Mucosa of rectum (tissue), 2 donors: ENCODE results near the gene SORCS1.

Source experiments
- H3K27ac ChIP-seq, 2 donors: one replicate each; pipeline ENCODE4 v1.7.0; 2013; ENCODE audit warnings: inconsistent platforms in 2 of 2, low read depth in 2 of 2, low read length in 2 of 2
- H3K27me3 ChIP-seq, 2 donors: one replicate each; pipeline ENCODE4 v1.7.0; 2013; ENCODE audit warnings: low read length in 2 of 2; ENCODE audit not compliant: control insufficient read depth in 2 of 2, insufficient read depth in 2 of 2
- H3K36me3 ChIP-seq, 2 donors: one replicate each; pipeline ENCODE4 v1.7.0; 2013; ENCODE audit warnings: low read length in 2 of 2; ENCODE audit not compliant: control insufficient read depth in 2 of 2, insufficient read depth in 2 of 2
- H3K4me1 ChIP-seq, 2 donors: one replicate each; pipeline ENCODE4 v1.7.0; 2013; ENCODE audit warnings: low read length in 2 of 2, mild to moderate bottlenecking in 1 of 2; ENCODE audit not compliant: control insufficient read depth in 2 of 2, insufficient read depth in 2 of 2
- H3K4me3 ChIP-seq, 2 donors: one replicate each; pipeline ENCODE4 v1.7.0; 2013; ENCODE audit warnings: low read length in 2 of 2
- H3K9ac ChIP-seq, 2 donors: one replicate each; pipeline ENCODE4 v1.7.0; 2013; ENCODE audit warnings: low read length in 2 of 2, low read depth in 1 of 2, mild to moderate bottlenecking in 1 of 2
- H3K9me3 ChIP-seq, 2 donors: one replicate each; pipeline ENCODE4 v1.7.0; 2013; ENCODE audit warnings: low read length in 2 of 2; ENCODE audit not compliant: control insufficient read depth in 2 of 2
- donor health status: healthy.
- donor health status: Normal muscosa, but diverticular disease.

The SORCS1 gene

DNA sequence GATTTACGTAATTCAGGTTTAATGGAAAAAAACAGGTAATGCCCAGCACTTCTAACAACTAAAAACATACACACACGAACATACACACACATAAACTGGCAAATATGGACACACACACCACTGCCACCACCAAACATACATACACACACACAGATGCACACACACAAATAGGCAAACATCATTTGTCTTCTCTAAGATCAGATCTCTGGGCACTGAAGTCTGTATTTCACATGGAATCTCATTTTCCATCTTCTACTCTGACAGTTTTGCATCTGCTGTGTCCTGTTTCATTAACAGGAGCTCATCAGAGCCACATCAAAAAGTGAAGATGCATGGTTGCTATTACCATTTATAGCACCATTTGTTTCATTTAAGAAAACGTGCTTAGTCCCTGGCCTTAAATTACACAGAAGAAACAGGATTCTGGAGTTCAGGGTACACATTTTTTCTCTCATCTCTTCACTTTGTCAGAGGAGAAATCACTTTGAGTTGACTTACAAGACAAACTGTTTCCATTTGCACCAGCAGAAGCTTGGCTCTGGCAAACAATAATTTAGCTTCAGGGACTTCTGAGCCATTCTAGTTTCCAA is 165.3 kb downstream of the SORCS1 start:
- Histone ChIP-seq H3K27ac (no peak overlapping the region), H3K27me3 (no peaks in the 10 kb centered on the region), H3K4me3 (no peak overlapping the region), H3K9ac (no peak overlapping the region), H3K9me3 (no peaks in the 10 kb centered on the region), H3K36me3 (no peaks in the 10 kb centered on the region), H3K4me1 (no peaks in the 10 kb centered on the region)

DNA sequence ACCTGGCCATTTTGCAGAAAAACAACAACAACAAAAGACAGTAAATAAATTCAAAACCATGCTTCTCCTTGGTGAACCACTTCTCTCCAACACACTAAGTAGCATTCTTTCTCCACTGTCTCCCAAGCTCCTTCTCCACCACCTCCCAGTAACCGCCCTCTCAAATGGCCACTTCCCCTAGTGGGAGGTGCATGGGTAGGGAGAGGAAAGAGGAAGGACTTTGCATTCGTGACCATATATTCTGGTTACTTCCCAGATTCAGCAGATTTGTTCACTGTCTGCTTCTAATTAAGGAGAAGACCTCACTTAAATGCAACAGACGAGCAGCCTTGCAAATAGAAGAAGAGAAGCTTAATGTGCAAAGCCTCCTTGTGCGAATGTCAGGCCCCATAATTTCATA is 166.8 kb downstream of the SORCS1 start:
- Histone ChIP-seq H3K4me3 (no peak overlapping the region), H3K27me3 (no peaks in the 10 kb centered on the region), H3K9me3 (no peaks in the 10 kb centered on the region), H3K36me3 (no peaks in the 10 kb centered on the region), H3K27ac (no peak overlapping the region), H3K9ac (no peak overlapping the region), H3K4me1 (no peaks in the 10 kb centered on the region)

DNA sequence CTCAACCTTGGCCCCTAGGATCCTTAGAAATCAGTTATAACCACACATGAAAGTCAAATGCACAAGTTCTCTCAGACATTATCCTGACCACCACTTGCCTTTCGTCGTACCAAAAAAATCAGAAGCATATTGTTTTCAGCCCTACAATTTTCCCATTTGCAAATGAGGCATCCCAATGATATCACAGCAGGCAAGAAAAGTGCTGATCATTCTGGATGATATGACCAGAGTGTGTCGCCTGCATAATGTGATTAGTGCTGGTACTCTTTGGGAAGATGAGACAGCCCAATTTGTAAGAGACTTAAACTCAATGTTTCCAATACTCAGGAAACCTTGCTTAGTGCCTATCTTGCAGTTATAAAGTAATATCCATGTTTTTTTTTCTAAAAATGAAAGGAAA is 168.0 kb downstream of the SORCS1 start:
- Histone ChIP-seq H3K9me3 (no peaks in the 10 kb centered on the region), H3K27me3 (no peaks in the 10 kb centered on the region), H3K27ac (no peak overlapping the region), H3K36me3 (no peaks in the 10 kb centered on the region), H3K4me3 (no peak overlapping the region), H3K9ac (no peak overlapping the region), H3K4me1 (no peaks in the 10 kb centered on the region)

DNA sequence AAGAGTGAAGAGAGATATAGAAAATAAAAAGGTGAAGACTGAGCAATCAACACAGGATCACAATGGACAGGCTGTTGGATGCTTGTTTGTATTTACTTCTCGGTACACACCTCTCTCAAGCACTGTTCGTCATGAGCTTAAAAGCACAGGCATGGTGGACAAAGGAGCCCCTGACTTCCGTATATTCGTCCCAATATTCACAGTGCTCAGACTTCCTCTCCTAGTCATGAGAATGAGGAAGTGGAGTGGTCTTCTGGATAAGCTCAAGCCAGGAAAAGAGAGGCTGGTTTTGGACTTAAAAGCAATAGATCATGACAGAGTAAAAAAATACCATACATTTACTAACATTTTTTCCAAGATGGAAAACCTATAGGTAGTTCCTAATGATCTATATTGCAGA is 172.5 kb downstream of the SORCS1 start:
- Histone ChIP-seq H3K27me3 (no peaks in the 10 kb centered on the region), H3K9ac (no peak overlapping the region), H3K9me3 (no peaks in the 10 kb centered on the region), H3K27ac (no peak overlapping the region), H3K4me1 (no peaks in the 10 kb centered on the region), H3K36me3 (no peaks in the 10 kb centered on the region), H3K4me3 (no peak overlapping the region)

DNA sequence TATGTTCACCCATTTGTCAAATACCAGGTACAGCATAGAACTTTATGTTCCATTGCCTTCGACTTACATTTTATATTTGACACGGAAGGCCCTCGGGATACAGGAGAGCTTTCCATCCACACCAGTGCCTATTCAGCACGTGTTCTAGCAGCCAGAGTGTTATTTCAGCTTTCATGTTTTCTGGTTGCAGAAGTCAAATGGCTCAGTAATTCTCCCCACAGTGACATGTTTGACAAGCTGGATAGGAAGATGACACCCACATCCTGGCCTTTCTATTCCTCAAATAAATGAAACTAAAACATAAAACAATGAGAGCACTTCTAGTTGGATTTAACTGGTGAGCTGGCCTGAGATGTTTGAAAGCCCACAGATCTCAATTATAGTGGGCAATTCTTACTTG is 173.4 kb downstream of the SORCS1 start:
- H3K27ac ChIP-seq = no peak overlapping the region
- H3K36me3 ChIP-seq = no peaks in the 10 kb centered on the region
- H3K9ac ChIP-seq = no peak overlapping the region
- H3K4me3 ChIP-seq = no peak overlapping the region
- H3K9me3 ChIP-seq = no peaks in the 10 kb centered on the region
- H3K27me3 ChIP-seq = no peaks in the 10 kb centered on the region
- no peaks in the 10 kb centered on the region for H3K4me1 ChIP-seq

DNA sequence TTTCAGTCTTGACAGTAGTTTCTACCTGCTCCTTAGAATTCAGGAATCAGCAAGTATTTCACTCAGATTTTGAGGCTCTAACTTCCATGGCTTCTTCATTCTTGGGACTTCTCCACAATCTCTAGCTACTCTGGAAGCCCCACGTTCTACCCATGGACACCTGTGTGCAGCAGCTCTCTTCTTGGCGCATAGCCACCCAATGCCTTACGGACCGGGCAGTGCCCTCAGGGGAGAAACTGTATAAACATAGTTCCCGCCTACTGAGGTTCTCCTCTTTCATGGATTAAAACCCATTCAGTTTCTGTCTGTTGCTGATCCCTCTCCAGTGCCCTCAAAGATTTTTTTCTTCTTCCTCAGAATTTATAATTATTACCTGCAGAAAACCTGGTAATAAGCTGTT is 177.1 kb downstream of the SORCS1 start:
- no peak overlapping the region for H3K27ac ChIP-seq
- H3K9me3 ChIP-seq = no peaks in the 10 kb centered on the region
- no peaks in the 10 kb centered on the region for H3K36me3 ChIP-seq
- no peaks in the 10 kb centered on the region for H3K27me3 ChIP-seq
- no peak overlapping the region for H3K4me3 ChIP-seq
- no peaks in the 10 kb centered on the region for H3K4me1 ChIP-seq
- H3K9ac ChIP-seq = no peak overlapping the region

DNA sequence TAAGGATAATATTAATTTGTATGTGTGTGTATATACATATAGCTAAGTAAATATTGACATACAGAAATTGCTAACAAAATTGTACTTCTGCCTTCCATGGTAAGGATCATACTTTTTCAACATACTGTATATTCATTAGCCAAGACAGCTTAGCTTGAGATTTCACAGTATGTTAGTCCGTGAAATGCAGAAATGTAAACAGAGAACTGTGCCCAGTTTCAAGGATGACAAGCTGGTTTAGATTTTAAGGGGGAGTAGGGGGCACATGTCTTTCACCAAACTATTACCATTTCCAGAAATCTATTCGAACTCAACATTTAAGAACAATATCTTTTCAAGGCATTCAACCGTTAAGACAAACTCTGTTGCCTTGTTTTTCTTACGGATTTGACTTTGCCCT is 182.2 kb downstream of the SORCS1 start:
- H3K27ac ChIP-seq = no peak overlapping the region
- H3K4me3 ChIP-seq = no peak overlapping the region
- no peaks in the 10 kb centered on the region for H3K4me1 ChIP-seq
- no peaks in the 10 kb centered on the region for H3K9me3 ChIP-seq
- no peak overlapping the region for H3K9ac ChIP-seq
- H3K27me3 ChIP-seq = no peaks in the 10 kb centered on the region
- H3K36me3 ChIP-seq = no peaks in the 10 kb centered on the region

DNA sequence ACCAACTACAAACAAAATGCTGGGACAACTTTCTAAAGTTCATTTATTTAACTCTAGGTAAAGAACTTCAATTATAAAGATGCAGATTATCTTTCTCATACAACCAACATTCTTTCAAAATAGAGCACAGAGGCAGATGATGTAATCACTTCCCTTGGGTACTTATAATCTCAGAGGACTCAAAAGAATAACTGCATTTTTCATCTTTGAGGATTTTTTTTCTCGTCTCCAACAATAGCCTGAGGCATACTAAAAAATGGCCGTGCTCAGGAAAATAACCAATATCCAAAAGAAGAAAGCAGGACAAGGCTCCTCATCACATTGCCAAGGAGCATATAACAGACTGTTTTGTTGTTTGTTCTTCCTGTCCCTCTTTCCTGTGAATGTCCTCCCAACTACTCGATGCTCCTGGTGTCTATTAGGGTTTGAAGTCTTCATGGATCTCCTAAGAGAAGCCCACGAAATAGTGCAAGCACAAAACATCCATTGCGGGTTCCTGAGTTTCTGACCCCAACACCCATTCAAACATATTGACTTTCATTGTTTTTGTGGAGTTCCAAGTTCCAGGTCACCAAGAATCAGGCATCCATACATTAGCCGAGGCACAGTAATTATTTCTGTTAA is 182.9 kb downstream of the SORCS1 start:
- H3K27me3 ChIP-seq = no peaks in the 10 kb centered on the region
- H3K9me3 ChIP-seq = no peaks in the 10 kb centered on the region
- H3K4me3 ChIP-seq = no peak overlapping the region

DNA sequence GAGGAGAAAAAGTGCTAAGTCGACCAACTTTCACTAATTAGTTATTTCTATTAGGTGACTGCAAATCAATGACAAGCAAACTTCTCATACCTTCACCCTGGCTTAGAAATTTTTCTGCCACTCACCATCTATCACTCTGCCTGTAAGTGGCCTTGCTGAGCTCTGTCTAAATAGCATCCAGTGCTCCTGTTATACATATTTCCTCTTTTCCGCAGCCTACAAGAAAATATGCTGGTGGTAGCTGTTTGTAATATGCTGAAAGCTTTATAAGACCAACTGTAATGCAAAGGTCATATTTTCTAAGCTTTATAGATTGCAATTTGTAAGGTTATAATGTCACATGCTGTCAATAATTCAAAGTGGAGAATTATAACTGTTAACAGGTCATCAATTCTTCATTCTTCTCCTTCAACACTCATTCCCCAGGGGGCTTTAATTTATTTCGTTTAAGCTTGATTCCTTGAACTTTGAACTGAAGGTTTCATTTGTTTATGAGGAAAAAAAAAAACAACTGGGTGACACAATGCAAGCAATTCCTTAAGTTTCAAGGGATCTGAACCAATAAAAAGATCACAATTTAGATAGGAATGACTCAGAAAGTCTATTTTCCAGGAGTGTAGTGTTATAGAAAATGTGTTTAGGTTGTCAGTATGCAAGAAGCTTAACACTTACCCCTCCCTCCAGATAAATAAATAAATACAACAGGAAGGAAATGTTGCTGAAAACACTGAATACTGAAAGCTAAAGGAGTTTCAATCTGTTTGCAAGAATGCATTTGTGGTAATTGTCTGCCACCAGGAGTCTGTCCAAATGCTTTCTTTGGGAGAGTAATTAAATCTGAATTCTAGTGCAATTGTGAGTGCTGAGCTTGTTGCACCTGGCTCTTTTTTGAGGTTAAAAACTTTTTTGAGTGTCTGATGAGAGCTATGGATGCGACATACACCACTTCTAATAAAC is 183.7 kb downstream of the SORCS1 start:
- Histone ChIP-seq H3K9me3 (no peaks in the 10 kb centered on the region), H3K4me1 (no peaks in the 10 kb centered on the region), H3K4me3 (no peak overlapping the region), H3K27me3 (no peaks in the 10 kb centered on the region), H3K36me3 (no peaks in the 10 kb centered on the region), H3K27ac (no peak overlapping the region), H3K9ac (no peak overlapping the region)

More for the DNA sequence above, 182.9 kb downstream of the SORCS1 start:
- no peaks in the 10 kb centered on the region for H3K4me1 ChIP-seq
- no peak overlapping the region for H3K9ac ChIP-seq
- no peak overlapping the region for H3K27ac ChIP-seq
- H3K36me3 ChIP-seq = no peaks in the 10 kb centered on the region

DNA sequence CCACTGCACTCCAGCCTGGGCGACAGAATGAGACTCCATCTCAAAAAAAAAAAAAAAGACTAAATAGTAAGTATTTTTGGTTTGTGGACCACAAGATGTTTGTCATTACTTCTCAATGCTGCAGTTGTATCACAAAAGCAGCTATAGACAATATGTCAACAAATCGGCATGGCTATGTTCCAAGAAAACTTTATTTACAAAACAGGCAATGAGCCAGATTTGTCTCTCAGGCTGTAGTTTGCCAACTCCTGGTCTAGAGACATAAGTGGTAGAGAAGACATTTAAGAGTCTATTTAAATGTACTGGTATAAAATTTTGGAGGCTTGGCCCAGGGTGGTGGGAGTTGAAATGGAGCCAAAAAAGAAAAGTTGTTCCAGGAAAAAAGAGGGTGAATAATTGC is 185.8 kb downstream of the SORCS1 start:
- H3K27ac ChIP-seq = no peak overlapping the region
- no peaks in the 10 kb centered on the region for H3K27me3 ChIP-seq
- H3K36me3 ChIP-seq = no peaks in the 10 kb centered on the region
- no peaks in the 10 kb centered on the region for H3K9me3 ChIP-seq
- no peaks in the 10 kb centered on the region for H3K4me1 ChIP-seq
- H3K4me3 ChIP-seq = no peak overlapping the region
- H3K9ac ChIP-seq = no peak overlapping the region
